Middle frontal gyrus (tissue), 1 donor: Measurements from ENCODE around the gene CLEC18B.
"Not testable (repeated sequence)": the region's sequence is repeated elsewhere in the genome, so short reads cannot be mapped to it uniquely, and the experiment has no call there.

Experiments
- DNase-seq: peaks from one replicate; pipeline ENCODE4 v3.0.0-alpha.2; 2015; ENCODE audit warnings: low spot score; ENCODE audit errors: extremely low spot score

The CLEC18B gene

GRCh38 chr16:74446866-74447265, 25.6 kb upstream of the CLEC18B start:
- no peak for DNase-seq

- DNase-seq: not testable (repeated sequence)
Observed at GRCh38 chr16:74443624-74444346, 22.5 kb upstream of the CLEC18B start.

DNA sequence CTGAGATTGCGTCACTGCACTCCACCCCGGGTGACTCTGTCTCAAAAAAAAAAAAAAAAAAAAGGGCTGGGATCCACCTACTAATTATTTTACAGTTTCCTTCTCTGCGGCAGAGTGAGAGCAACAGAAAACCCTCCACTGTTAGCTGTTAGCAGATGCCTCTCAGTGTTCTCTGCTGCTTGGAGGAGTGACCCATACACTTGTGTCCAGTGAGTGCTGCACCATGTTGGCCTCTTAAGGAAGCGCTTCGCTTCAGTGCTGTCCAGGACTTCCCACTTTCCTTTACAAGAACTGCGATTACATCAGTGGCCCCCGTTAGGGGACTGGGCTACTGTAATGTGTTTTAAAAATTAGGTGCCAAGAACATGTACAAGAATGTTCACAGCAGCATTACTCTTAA, 18.4 kb upstream of the CLEC18B start:
- no peak for DNase-seq

DNA sequence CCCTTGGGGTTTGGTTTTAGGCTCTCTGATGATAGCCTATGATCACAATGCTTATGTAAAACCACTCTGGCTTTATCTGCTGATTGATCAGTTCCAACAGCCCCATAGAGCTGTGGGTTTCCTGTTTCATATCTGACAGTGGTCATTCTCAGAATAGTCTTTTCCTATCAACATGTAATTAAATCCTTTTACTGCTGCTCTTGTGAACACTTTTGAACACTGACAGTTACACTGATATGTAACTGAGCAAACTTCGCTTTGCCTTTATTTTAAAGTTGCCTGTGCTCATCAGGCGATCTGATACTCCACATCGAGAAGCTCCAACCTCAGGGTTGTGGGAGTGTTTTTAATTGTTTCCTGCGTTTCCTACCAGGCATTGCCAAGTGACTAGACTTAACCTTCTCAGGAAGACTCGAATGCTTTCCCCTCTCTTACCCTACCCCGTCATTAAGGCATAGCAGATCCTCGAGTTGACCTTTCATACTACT, 17.3 kb upstream of the CLEC18B start:
- DNase-seq: no peak

DNA sequence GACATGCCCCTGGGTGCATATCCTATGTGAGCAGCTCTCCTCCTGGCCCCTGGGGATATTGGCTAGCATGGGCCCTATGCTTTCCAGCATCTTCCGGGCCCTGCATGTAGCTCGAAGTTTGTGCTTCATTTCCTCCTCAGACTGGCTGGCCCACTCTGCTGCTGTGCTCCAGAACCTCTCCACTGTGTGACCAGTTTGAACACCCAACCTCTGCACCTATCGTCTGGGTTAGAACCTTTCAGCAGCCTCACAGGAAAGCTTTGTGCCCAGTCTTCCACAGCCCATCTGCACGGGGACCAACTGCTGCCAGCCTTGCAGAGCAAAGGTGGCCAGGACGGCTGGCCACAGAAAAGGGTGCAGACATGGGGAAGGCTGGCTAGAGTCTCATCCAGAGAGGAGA, 10.2 kb upstream of the CLEC18B start:
- DNase-seq: no peak

GRCh38 chr16:74430036-74430712, 8.9 kb upstream of the CLEC18B start:
- not testable (repeated sequence) for DNase-seq

- not testable (repeated sequence) for DNase-seq
Observed at GRCh38 chr16:74428493-74428892, 7.2 kb upstream of the CLEC18B start.

DNA sequence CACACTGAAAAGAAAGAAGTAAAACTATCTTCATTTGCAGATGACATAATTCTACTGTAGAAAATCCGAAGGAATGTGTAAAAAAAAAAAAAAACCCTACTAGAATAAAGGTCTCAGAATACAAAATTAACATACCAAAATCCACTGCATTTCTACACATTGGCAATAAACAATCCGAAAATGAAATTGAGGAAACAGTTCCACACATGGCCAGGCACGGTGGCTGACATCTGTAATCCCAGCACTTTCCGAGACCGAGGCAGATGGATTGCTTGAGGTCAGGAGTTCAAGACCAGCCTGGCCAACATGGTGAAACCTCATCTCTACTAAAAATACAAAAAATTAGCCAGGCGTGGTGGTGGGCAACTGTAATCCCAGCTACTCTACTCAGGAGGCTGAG, 4.5 kb upstream of the CLEC18B start:
- not testable (repeated sequence) for DNase-seq

- not testable (repeated sequence) for DNase-seq
Observed at GRCh38 chr16:74423721-74424120, 2.4 kb upstream of the CLEC18B start.

GRCh38 chr16:74422086-74422485, 808 bp upstream of the CLEC18B start:
- DNase-seq: not testable (repeated sequence)

GRCh38 chr16:74421482-74421785, 156 bp upstream of the CLEC18B start:
- DNase-seq: not testable (repeated sequence)

DNA sequence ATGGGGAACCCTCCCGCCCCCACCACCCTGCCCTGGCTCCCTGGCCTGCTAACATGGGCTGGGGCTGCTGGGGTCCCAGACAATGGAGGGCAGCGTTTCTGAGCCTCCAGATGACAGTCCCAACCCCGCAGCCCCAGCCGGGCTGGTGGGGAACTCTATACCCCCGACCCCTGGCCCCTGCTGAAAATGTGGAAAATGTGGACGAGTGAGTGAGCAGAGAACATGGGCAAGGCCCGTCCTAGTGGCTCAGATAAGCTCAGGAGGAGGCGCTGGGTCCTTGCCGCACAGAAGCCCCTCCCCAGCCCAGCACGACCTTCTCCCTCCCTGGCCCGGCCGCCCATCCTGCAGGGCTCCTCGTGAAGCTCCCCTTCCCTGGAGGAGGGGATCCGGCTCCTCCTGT, 1.5 kb downstream of the CLEC18B start:
- DNase-seq: not testable (repeated sequence)

GRCh38 chr16:74417897-74418296, 3.4 kb downstream of the CLEC18B start:
- DNase-seq: not testable (repeated sequence)

- not testable (repeated sequence) for DNase-seq
Observed at GRCh38 chr16:74413920-74414319, 7.4 kb downstream of the CLEC18B start.

GRCh38 chr16:74413485-74413884, 7.8 kb downstream of the CLEC18B start:
- not testable (repeated sequence) for DNase-seq

- DNase-seq: not testable (repeated sequence)
Observed at GRCh38 chr16:74412775-74413390, 8.4 kb downstream of the CLEC18B start.

DNA sequence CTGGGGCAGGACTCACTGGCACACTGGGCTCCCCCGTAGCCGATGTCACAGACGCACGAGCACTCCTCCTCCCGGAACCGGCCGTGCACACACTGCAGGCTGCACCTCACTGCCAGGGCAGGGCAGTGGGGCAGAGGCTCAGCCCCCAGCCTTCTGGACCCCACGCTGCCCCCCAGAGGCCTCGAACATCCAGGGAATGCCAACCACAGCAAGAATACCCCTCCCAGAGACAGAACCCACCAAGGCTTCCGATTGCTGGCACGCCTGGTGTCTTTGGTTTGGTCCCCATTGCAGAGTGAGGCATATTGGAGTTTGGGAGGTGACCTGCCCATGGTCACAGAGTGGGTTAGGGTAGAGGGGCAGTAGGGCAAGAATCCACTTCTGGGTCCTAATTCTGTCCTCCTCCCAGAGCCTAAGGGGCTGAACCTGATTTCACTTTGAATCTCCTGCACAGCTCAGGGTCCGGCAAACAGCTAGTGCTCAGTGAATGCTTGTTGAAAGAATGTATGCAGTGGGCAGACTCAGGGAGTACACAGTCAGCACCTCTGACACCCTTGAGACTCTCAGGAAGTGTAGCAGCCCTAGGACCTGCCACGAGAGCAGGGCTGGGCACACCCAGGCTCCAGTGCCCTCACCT, 9.0 kb downstream of the CLEC18B start:
- not testable (repeated sequence) for DNase-seq

- not testable (repeated sequence) for DNase-seq
Observed at GRCh38 chr16:74410981-74411380, 10.3 kb downstream of the CLEC18B start.

GRCh38 chr16:74410057-74410957, 11.0 kb downstream of the CLEC18B start:
- DNase-seq: not testable (repeated sequence)

- DNase-seq: not testable (repeated sequence)
Observed at GRCh38 chr16:74409185-74409981, 11.9 kb downstream of the CLEC18B start.
